ENCODE data around the gene CCR5AS.

CCR5AS gene

DNA sequence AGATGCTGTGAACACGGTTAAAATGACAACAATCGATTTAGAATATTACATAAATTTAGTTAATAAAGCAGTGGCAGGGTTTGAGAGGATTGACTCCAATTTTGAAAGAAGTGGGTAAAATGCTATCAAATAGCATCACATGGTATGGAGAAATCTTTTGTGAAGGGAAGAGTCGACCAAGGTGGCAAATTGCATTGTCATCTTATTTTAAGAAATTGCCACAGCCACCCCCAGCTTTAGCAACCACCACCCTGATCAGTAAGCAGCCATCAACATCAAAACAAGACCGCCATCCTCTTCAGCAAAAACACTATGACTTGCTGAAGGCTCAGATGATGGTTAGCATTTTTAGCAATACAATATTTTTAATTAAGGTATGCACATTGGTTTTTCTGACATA, 41.8 kb downstream of the CCR5AS start:
- no peak for DNase-seq (ENCODE audit: extremely low read depth, low read depth)
- H3K4me3 ChIP-seq (replicated peaks; ENCODE audit: low read depth, low read length): no peak overlapping the region
- TF ChIP-seq, protein P1, sequence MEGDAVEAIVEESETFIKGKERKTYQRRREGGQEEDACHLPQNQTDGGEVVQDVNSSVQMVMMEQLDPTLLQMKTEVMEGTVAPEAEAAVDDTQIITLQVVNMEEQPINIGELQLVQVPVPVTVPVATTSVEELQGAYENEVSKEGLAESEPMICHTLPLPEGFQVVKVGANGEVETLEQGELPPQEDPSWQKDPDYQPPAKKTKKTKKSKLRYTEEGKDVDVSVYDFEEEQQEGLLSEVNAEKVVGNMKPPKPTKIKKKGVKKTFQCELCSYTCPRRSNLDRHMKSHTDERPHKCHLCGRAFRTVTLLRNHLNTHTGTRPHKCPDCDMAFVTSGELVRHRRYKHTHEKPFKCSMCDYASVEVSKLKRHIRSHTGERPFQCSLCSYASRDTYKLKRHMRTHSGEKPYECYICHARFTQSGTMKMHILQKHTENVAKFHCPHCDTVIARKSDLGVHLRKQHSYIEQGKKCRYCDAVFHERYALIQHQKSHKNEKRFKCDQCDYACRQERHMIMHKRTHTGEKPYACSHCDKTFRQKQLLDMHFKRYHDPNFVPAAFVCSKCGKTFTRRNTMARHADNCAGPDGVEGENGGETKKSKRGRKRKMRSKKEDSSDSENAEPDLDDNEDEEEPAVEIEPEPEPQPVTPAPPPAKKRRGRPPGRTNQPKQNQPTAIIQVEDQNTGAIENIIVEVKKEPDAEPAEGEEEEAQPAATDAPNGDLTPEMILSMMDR (IDR thresholded peaks at IDR 0.05; ENCODE audit: low read depth, low read length, missing control alignments): no peak

DNA sequence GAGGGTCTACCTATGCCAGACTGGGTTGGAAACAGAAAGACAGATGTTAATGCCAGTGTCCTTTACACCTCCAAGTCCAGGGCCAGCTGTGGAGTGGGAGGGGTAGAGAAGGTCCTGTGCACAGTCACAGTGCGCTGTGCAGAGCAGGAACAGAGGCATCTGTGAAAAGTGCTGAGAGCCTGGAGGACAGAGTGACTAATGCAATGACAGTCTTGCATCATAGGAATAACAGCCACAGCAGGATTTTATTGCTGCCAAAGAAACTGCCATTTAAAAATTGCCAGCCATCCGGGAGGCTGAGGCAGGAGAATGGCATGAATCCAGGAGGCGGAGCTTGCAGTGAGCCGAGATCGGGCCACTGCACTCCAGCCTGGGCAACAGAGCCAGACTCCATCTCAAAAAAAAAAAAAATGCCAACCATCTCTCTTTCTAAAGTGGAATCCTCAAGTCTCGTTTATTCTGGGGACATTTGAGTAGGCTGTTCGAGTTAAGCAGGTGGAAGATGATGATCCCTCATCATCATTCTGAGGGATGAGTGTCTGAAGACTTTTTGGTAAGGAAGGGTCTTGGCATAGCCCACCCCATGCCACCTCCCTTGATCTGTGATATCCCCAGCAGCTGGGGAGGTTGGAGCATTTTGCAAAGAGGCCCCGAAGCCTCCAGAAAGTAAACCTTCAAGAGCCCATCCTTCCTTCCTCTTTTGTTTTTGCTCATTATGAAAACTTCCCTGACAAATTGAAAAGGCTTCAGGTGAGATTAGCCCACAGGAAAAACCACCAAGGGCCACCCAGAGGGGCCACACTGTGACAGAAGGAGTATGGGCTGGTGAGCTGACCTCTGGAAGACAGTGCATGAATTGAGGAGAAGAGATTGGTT, 45.2 kb downstream of the CCR5AS start:
- no peak for DNase-seq (ENCODE audit: extremely low read depth, low read depth)
- H3K4me3 ChIP-seq (replicated peaks; ENCODE audit: low read depth, low read length): no peak overlapping the region
- TF ChIP-seq, protein P1 (IDR thresholded peaks at IDR 0.05; ENCODE audit: low read depth, low read length, missing control alignments): no peak

DNA sequence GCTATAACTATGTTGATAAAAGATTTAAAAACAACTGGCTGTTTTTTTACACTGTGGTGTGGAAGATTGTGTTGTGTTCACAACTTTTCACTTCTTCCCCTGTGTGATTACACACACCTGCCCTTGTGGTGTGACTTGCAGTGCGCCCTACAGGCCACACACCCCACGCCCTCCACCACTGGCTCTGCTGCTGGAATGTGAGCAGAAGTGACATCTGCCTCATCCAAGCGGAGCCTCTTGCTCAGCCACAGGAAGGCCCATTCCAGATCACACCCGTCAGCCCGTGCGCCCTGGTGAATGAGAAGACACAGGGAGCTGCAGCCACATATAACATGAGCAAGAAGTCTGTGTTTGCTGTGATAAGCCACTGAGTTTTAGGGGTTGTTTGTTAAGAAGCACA, 46.0 kb downstream of the CCR5AS start:
- H3K4me3 ChIP-seq (replicated peaks; ENCODE audit: low read depth, low read length): no peak overlapping the region
- no peak for DNase-seq (ENCODE audit: extremely low read depth, low read depth)
- TF ChIP-seq, protein P1 (IDR thresholded peaks at IDR 0.05; ENCODE audit: low read depth, low read length, missing control alignments): no peak

DNA sequence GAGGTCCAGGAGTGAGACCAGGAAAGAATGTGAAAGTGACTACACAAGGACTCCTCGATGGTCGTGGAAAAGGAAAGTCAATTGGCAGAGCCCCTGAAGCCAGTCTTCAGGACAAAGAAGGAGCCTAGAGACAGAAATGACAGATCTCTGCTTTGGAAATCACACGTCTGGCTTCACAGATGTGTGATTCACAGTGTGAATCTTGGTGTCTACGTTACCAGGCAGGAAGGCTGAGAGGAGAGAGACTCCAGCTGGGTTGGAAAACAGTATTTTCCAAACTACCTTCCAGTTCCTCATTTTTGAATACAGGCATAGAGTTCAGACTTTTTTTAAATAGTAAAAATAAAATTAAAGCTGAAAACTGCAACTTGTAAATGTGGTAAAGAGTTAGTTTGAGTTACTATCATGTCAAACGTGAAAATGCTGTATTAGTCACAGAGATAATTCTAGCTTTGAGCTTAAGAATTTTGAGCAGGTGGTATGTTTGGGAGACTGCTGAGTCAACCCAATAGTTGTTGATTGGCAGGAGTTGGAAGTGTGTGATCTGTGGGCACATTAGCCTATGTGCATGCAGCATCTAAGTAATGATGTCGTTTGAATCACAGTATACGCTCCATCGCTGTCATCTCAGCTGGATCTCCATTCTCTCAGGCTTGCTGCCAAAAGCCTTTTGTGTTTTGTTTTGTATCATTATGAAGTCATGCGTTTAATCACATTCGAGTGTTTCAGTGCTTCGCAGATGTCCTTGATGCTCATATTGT, 47.0 kb downstream of the CCR5AS start:
- TF ChIP-seq, protein P1 (IDR thresholded peaks at IDR 0.05; ENCODE audit: low read depth, low read length, missing control alignments): no peak
- H3K4me3 ChIP-seq (replicated peaks; ENCODE audit: low read depth, low read length): no peak overlapping the region
- DNase-seq (ENCODE audit: extremely low read depth, low read depth): no peak

DNA sequence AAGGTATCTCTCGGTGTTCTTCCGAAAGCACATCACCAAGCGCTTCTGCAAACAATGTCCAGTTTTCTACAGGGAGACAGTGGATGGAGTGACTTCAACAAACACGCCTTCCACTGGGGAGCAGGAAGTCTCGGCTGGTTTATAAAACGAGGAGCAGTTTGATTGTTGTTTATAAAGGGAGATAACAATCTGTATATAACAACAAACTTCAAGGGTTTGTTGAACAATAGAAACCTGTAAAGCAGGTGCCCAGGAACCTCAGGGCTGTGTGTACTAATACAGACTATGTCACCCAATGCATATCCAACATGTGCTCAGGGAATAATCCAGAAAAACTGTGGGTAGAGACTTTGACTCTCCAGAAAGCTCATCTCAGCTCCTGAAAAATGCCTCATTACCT, 48.4 kb downstream of the CCR5AS start:
- TF ChIP-seq, protein P1 (IDR thresholded peaks at IDR 0.05; ENCODE audit: low read depth, low read length, missing control alignments): no peak
- DNase-seq (ENCODE audit: extremely low read depth, low read depth): no peak
- no peak overlapping the region for H3K4me3 ChIP-seq (replicated peaks; ENCODE audit: low read depth, low read length)

DNA sequence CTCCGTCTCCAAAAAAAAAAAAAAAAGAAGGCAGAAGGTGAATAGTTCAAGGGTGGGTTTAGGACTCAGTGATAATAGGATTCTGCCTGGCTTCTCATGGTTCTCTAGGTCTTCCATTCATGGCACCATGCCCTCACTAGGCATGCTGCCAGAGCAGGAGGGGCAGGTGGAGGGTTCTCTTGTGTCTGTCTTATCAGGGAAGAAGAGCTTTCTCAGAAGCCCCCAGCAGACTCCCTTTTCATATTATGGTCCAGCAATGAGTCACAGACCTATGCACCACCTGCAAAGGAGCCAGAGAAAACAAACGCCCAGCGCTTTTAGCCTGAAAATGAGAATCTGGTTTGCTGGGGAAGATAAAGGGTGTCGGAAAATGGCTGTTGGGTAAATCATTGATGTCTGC, 50.0 kb downstream of the CCR5AS start:
- H3K4me3 ChIP-seq (replicated peaks; ENCODE audit: low read depth, low read length): no peak overlapping the region
- TF ChIP-seq, protein P1 (IDR thresholded peaks at IDR 0.05; ENCODE audit: low read depth, low read length, missing control alignments): no peak
- no peak for DNase-seq (ENCODE audit: extremely low read depth, low read depth)
